ENCODE results near the gene MSRB1. TPM values are rescaled to one million over a fixed set of nuclear protein-coding genes. Genes with fewer than 3 reads are reported as not detected.

MSRB1 gene
- total and polyA plus RNA-seq, 2 of the 8 experiments (the other 6 are each of a cell fraction or from before 2014, with no cell fraction given), result 28.2 to 51.4 TPM

DNA sequence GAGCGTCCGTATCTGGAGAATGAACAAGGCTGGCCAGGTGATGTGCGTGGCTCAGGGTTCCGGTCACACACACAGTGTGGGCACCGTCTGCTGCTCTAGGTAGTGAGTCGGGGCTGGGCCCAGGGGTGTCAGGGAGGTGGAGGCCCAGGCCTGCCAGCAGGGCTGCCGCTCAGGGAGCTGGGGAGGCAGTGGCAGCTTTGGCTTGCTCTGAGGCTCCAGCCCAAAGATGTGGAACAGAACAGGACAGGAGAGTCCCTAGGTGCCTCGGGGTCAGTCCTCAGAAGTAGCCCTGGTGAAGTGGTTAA lies 33.2 kb upstream of the MSRB1 start:
- peaks cover 3 to 16% of the 10 kb centered on the region in 2 experiments; a peak in 2 of 4 replicates for H3K79me2 ChIP-seq (ENCODE audit: control insufficient read depth in 1 of 2, insufficient read depth in 2 of 2, low read length in 2 of 2)
- H3K56ac ChIP-seq (replicated peaks; ENCODE audit: insufficient read length, low read depth, low read length), result no peak overlapping the region
- FAIRE-seq, result no peak
- POLR2A ChIA-PET (ENCODE audit: partially characterized antibody), result interaction anchor here (1.2 to 28.2 kb wide), 3 partner anchors 12 to 36 kb away, joined by 4 to 736 read pairs (median 6); partner anchors contain the start of genes NDUFB10, RNF151, RPS2 and TBL3
- 95% methylated on average over 8 of the region's 8 CpGs; no CpG with 5 or more reads in 1 of the 2 experiments for WGBS, 2 experiments (ENCODE audit: extremely low coverage in 1 of 2, insufficient coverage in 1 of 2, insufficient read length in 1 of 2, insufficient replicate concordance in 2 of 2, low coverage in 1 of 2, low lambda C conversion rate in 2 of 2, missing lambda C conversion rate in 1 of 2)
- H2BK120ac ChIP-seq (replicated peaks; ENCODE audit: low read depth, low read length), result no peak overlapping the region
- no peak overlapping the region for H4K8ac ChIP-seq (ENCODE audit: extremely low read depth, insufficient read depth, low read length)
- no peak overlapping the region for H2AFZ ChIP-seq (ENCODE audit: low read length)
- no peak for DNase-seq (ENCODE audit: low read depth in 1 of 2, low spot score in 2 of 2)
- H2AK5ac ChIP-seq (ENCODE audit: low read depth, low read length), result no peak overlapping the region
- H3K4ac ChIP-seq (replicated peaks; ENCODE audit: insufficient read length, low read depth, low read length), result no peak overlapping the region
- H3K4me2 ChIP-seq (ENCODE audit: insufficient read depth in 1 of 2, low read depth in 2 of 2, low read length in 2 of 2), result no peak overlapping the region
- H3K27me3 ChIP-seq (replicated peaks in 1 of 4; ENCODE audit: control insufficient read depth in 3 of 4, extremely low read depth in 1 of 4, insufficient read depth in 3 of 4, low read length in 3 of 4), result peaks cover 6 to 19% (median 18%) of the 10 kb centered on the region in 4 experiments; a peak in 6 of 7 replicates
- peaks cover 2 to 24% of the 10 kb centered on the region in 2 experiments for H4K20me1 ChIP-seq (replicated peaks in 1 of 2; ENCODE audit: control insufficient read depth in 1 of 2, insufficient read depth in 2 of 2, low read length in 2 of 2)
- no peak overlapping the region for H2BK5ac ChIP-seq (ENCODE audit: low read depth, low read length)
- peaks cover 9% of the 10 kb centered on the region; the same call in 1 of the 2 replicates for H3K79me1 ChIP-seq (ENCODE audit: low read depth, low read length)
- H3K27ac ChIP-seq (ENCODE audit: low read depth, low read length), result no peak overlapping the region
- H2BK15ac ChIP-seq (ENCODE audit: low read length), result no peak overlapping the region
- H3K18ac ChIP-seq (ENCODE audit: extremely low read depth, low read length), result no peak overlapping the region
- CTCF ChIA-PET (ENCODE audit: partially characterized antibody), result interaction anchor here (0.6 kb wide), 1 partner anchor 11 kb away, joined by 3 read pairs; no protein-coding TSS in a partner anchor
- peaks cover 21% of the 10 kb centered on the region for H3K23me2 ChIP-seq (ENCODE audit: low read depth, low read length)
- no peak for TF ChIP-seq POLR2AphosphoS5 (IDR thresholded peaks at IDR 0.05; ENCODE audit: low read depth, low read length)
- TF ChIP-seq JUND (IDR thresholded peaks at IDR 0.05; ENCODE audit: low read length), result no peak
- no peak overlapping the region for H3K4me3 ChIP-seq (ENCODE audit: extremely low read depth in 1 of 4, insufficient read depth in 2 of 4, low read depth in 3 of 4, low read length in 4 of 4)
- no peak overlapping the region for H3K9ac ChIP-seq (replicated peaks in 1 of 4; ENCODE audit: extremely low read depth in 1 of 4, low read depth in 3 of 4, low read length in 3 of 4)
- H3K36me3 ChIP-seq (ENCODE audit: control insufficient read depth in 2 of 4, insufficient read depth in 4 of 4, low read length in 3 of 4), result peaks cover 11 to 33% (median 22%) of the 10 kb centered on the region in 4 experiments; a peak in 7 of 8 replicates
- no peak overlapping the region for H2BK12ac ChIP-seq (ENCODE audit: low read depth, low read length)
- H4K91ac ChIP-seq (replicated peaks; ENCODE audit: insufficient read length, low read length), result no peak overlapping the region
- H2BK20ac ChIP-seq (ENCODE audit: low read length), result no peak overlapping the region
- H3K4me1 ChIP-seq (replicated peaks in 1 of 4; ENCODE audit: control insufficient read depth in 3 of 4, insufficient read depth in 4 of 4, low read length in 3 of 4), result peaks cover 0 to 24% (median 20%) of the 10 kb centered on the region in 4 experiments; a peak in 5 of 7 replicates
- no peaks in the 10 kb centered on the region for H3K9me3 ChIP-seq (ENCODE audit: insufficient read depth in 2 of 2, low read depth in 1 of 2, low read length in 1 of 2)
- no peak overlapping the region for H4K5ac ChIP-seq (ENCODE audit: insufficient read length, low read depth, low read length)
- H3K23ac ChIP-seq (ENCODE audit: insufficient read length), result no peak overlapping the region
- H3K14ac ChIP-seq (ENCODE audit: insufficient read length), result no peak overlapping the region

Data from H1 (cell line).